KOPT-K1 (cell line): ENCODE results near the gene RNU1-1.
"Not testable (repeated sequence)": the region's sequence is repeated elsewhere in the genome, so short reads cannot be mapped to it uniquely, and the experiment has no call there.

Source experiments
- H3K27ac ChIP-seq: fragments of 200-600 bp; sonication (generic); 2 replicates; pipeline ENCODE4 v1.5.1; 2016; ENCODE audit warnings: antibody characterized with exemption, mild to moderate bottlenecking, low read depth, low read length; ENCODE audit not compliant: poor library complexity, severe bottlenecking
- H3K36me3 ChIP-seq: fragments of 200-600 bp; sonication (generic); 2 replicates; pipeline ENCODE4 v1.5.1; 2017; ENCODE audit warnings: antibody characterized with exemption, mild to moderate bottlenecking, low read length, moderate library complexity; ENCODE audit not compliant: insufficient read depth
- H3K9me3 ChIP-seq: fragments of 200-600 bp; sonication (generic); 2 replicates; pipeline ENCODE4 v1.5.1; 2017; ENCODE audit warnings: antibody characterized with exemption, low read length, mild to moderate bottlenecking; ENCODE audit not compliant: insufficient read depth, poor library complexity, severe bottlenecking

Gene RNU1-1

GRCh38 chr1:16514107-16515055 is at the start of gene RNU1-1:
RNU1-1 (minus strand) TSS chr1:16514285.
- not testable (repeated sequence) for H3K36me3 ChIP-seq
- peak within 1 kb of the TSS; percentile 91 for H3K27ac ChIP-seq

GRCh38 chr1:16561035-16561434 is 47.0 kb upstream of the RNU1-1 start:
- not testable (repeated sequence) for H3K27ac ChIP-seq, H3K9me3 ChIP-seq

More at GRCh38 chr1:16514107-16515055, at the start of gene RNU1-1:
- not testable (repeated sequence) for H3K9me3 ChIP-seq

GRCh38 chr1:16560498-16560897 is 46.4 kb upstream of the RNU1-1 start:
- not testable (repeated sequence) for H3K9me3 ChIP-seq, H3K36me3 ChIP-seq, H3K27ac ChIP-seq

More at GRCh38 chr1:16561035-16561434, 47.0 kb upstream of the RNU1-1 start:
- not testable (repeated sequence) for H3K36me3 ChIP-seq

GRCh38 chr1:16559688-16560087 is 45.6 kb upstream of the RNU1-1 start:
- H3K36me3 ChIP-seq, H3K9me3 ChIP-seq: not testable (repeated sequence)

GRCh38 chr1:16557034-16557433 is 42.9 kb upstream of the RNU1-1 start:
- not testable (repeated sequence) for H3K36me3 ChIP-seq, H3K9me3 ChIP-seq, H3K27ac ChIP-seq

More at GRCh38 chr1:16559688-16560087, 45.6 kb upstream of the RNU1-1 start:
- H3K27ac ChIP-seq: not testable (repeated sequence)

GRCh38 chr1:16553244-16553643 is 39.2 kb upstream of the RNU1-1 start:
- H3K36me3 ChIP-seq, H3K9me3 ChIP-seq, H3K27ac ChIP-seq: not testable (repeated sequence)

- not testable (repeated sequence) for H3K27ac ChIP-seq, H3K9me3 ChIP-seq, H3K36me3 ChIP-seq
Observed at GRCh38 chr1:16550212-16550918, 36.3 kb upstream of the RNU1-1 start.

GRCh38 chr1:16549545-16549944 is 35.5 kb upstream of the RNU1-1 start:
- not testable (repeated sequence) for H3K9me3 ChIP-seq, H3K36me3 ChIP-seq, H3K27ac ChIP-seq

GRCh38 chr1:16547502-16548241 is 33.6 kb upstream of the RNU1-1 start:
- not testable (repeated sequence) for H3K9me3 ChIP-seq

GRCh38 chr1:16545682-16546095 is 31.6 kb upstream of the RNU1-1 start:
- not testable (repeated sequence) for H3K9me3 ChIP-seq, H3K27ac ChIP-seq, H3K36me3 ChIP-seq

More at GRCh38 chr1:16547502-16548241, 33.6 kb upstream of the RNU1-1 start:
- H3K36me3 ChIP-seq, H3K27ac ChIP-seq: not testable (repeated sequence)

GRCh38 chr1:16540421-16540893 is 26.4 kb upstream of the RNU1-1 start:
- H3K27ac ChIP-seq, H3K36me3 ChIP-seq, H3K9me3 ChIP-seq: not testable (repeated sequence)

- not testable (repeated sequence) for H3K9me3 ChIP-seq, H3K27ac ChIP-seq, H3K36me3 ChIP-seq
Observed at GRCh38 chr1:16537528-16537927, 23.4 kb upstream of the RNU1-1 start.

GRCh38 chr1:16536796-16537195 is 22.7 kb upstream of the RNU1-1 start:
- H3K9me3 ChIP-seq, H3K27ac ChIP-seq, H3K36me3 ChIP-seq: not testable (repeated sequence)

GRCh38 chr1:16535898-16536297 is 21.8 kb upstream of the RNU1-1 start:
- not testable (repeated sequence) for H3K9me3 ChIP-seq, H3K27ac ChIP-seq, H3K36me3 ChIP-seq

GRCh38 chr1:16535487-16535886 is 21.4 kb upstream of the RNU1-1 start:
- not testable (repeated sequence) for H3K9me3 ChIP-seq, H3K36me3 ChIP-seq, H3K27ac ChIP-seq
